HCT116 (cell line): ENCODE measurements around the gene THSD7B.

Experiments
- EGR1 ChIP-seq: IDR thresholded peaks from 2 replicates; pipeline ENCODE4 v1.6.1; 2012; ENCODE audit warnings: low read depth
- ZFX ChIP-seq: fragments of 450-650 bp; IDR thresholded peaks from 2 replicates; pipeline ENCODE4 v1.6.1; 2017
- TF ChIP-seq, protein P1 (sequence below), 3 experiments: fragments of 200-600 bp in 1 of 3; sonication (generic) in 1 of 3; IDR thresholded peaks in 2 of 3; conservative IDR thresholded peaks in 1 of 3; 2 replicates each; pipeline ENCODE4 v1.5.1; 2012 to 2017; ENCODE audit warnings: low read depth in 2 of 3, low read length in 2 of 3, antibody characterized with exemption in 1 of 3, borderline replicate concordance in 1 of 3, control low read depth in 1 of 3, mild to moderate bottlenecking in 1 of 3, mixed read lengths in 1 of 3, mixed run types in 1 of 3, moderate library complexity in 1 of 3; ENCODE audit not compliant: insufficient read depth in 1 of 3
- TF ChIP-seq, protein P2 (sequence below): IDR thresholded peaks from 2 replicates; pipeline ENCODE4 v1.6.1; 2012; ENCODE audit warnings: low read depth

DNA sequence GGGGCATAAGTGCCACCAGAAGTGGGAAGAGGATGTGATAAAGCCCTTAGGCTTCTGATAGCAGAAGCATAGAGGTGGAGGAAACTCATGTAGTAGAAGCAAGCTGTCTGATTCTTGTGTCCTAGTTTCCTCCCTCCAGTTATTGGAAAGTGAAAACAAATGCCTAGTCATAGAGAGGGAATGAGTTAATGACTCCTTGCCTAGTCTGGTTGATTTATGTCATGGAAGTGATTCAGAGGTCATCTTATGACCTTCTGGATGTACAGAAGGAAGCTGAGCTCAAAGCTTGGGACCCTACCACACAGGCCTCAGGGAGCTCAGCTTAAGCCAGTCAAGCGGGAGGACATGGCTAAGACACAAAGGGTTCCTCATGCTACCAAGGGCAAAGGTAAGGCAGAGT, 232.2 kb downstream of the THSD7B start:
- TF ChIP-seq, protein P1, sequence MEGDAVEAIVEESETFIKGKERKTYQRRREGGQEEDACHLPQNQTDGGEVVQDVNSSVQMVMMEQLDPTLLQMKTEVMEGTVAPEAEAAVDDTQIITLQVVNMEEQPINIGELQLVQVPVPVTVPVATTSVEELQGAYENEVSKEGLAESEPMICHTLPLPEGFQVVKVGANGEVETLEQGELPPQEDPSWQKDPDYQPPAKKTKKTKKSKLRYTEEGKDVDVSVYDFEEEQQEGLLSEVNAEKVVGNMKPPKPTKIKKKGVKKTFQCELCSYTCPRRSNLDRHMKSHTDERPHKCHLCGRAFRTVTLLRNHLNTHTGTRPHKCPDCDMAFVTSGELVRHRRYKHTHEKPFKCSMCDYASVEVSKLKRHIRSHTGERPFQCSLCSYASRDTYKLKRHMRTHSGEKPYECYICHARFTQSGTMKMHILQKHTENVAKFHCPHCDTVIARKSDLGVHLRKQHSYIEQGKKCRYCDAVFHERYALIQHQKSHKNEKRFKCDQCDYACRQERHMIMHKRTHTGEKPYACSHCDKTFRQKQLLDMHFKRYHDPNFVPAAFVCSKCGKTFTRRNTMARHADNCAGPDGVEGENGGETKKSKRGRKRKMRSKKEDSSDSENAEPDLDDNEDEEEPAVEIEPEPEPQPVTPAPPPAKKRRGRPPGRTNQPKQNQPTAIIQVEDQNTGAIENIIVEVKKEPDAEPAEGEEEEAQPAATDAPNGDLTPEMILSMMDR (IDR thresholded peaks at IDR 0.05 in 2 of 3, conservative IDR thresholded peaks at IDR 0.05 in 1 of 3; ENCODE audit: borderline replicate concordance in 1 of 3, insufficient read depth in 1 of 3, low read depth in 2 of 3, low read length in 2 of 3), result no peak
- no peak for TF ChIP-seq EGR1
- no peak for TF ChIP-seq ZFX
- TF ChIP-seq, protein P2, sequence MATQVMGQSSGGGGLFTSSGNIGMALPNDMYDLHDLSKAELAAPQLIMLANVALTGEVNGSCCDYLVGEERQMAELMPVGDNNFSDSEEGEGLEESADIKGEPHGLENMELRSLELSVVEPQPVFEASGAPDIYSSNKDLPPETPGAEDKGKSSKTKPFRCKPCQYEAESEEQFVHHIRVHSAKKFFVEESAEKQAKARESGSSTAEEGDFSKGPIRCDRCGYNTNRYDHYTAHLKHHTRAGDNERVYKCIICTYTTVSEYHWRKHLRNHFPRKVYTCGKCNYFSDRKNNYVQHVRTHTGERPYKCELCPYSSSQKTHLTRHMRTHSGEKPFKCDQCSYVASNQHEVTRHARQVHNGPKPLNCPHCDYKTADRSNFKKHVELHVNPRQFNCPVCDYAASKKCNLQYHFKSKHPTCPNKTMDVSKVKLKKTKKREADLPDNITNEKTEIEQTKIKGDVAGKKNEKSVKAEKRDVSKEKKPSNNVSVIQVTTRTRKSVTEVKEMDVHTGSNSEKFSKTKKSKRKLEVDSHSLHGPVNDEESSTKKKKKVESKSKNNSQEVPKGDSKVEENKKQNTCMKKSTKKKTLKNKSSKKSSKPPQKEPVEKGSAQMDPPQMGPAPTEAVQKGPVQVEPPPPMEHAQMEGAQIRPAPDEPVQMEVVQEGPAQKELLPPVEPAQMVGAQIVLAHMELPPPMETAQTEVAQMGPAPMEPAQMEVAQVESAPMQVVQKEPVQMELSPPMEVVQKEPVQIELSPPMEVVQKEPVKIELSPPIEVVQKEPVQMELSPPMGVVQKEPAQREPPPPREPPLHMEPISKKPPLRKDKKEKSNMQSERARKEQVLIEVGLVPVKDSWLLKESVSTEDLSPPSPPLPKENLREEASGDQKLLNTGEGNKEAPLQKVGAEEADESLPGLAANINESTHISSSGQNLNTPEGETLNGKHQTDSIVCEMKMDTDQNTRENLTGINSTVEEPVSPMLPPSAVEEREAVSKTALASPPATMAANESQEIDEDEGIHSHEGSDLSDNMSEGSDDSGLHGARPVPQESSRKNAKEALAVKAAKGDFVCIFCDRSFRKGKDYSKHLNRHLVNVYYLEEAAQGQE, result no peak
